SK-N-MC (cell line): ENCODE measurements around the gene ZNF747.

ENCODE experiments used
- EZH2 ChIP-seq: fragments of 200-600 bp; sonication (generic); IDR thresholded peaks from one replicate; pipeline ENCODE4 v1.6.1; 2017; ENCODE audit warnings: antibody characterized with exemption
- POLR2AphosphoS5 ChIP-seq: IDR thresholded peaks from 2 replicates; pipeline ENCODE4 v1.6.1; 2012; ENCODE audit warnings: mild to moderate bottlenecking, low read depth, low read length, borderline replicate concordance

DNA sequence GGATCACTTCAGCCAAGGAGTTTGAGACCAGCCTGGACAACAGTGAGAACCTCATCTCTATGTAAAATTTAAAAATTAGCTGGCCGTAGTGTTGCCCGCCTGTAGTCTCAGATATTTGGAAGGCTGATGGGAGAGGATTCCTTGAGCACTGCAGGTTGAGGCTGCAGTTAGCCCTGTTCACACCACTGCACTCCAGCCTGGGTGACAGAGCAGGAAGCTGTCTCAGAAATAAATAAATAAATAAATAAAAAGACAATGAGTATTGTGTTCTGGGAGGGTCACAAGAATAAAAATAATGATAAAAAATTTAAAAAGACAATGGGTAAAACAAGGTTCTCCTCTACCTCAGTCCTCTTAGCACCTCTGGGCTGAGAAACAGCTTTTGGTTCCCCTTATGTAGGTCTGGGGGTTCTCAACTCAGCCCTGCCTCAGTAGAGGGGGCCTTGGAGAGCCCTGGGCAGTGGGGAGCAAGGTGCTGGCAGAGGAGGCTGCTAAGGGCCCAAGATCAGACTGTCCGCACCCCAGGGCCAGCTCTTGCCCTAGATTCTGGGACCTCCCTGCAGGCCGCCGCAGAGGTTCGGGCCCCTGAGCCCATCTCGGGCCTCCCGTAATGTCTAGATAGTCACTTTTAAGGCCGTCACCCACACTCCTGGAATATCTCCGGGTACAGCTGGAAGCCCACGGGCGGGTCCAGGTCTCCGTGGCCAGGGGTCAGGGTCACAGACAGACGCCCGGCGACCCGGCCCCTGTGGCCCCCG lies 20.1 kb upstream of the ZNF747 start:
- TF ChIP-seq EZH2 (no peak), POLR2AphosphoS5 (no peak)
